ENCODE results near the gene RS1.
A peak's percentile ranks its signal among the peaks of the same experiment; 100 is the strongest.

The RS1 gene

DNA sequence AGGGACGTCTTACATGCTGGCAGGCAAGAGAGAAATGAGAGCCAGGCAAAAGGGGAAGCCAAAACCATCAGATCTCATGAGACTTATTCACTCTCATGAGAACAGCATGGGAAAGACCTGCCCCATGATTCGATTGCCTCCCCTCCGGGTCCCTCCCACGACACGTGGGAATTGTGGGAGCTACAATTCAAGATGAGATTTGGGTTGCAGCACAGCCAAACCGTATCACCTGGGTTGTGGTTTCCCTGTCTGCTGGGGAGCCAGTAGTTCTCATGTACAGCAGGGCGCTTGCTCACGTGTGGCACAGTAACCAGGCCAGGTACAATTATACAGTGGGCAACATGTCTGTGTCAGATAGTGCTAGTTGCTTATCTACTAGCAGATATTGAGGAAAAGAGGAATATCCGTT lies 11.1 kb upstream of the RS1 start:
- DNase-seq (ENCODE audit: low read depth): no peak
- TF ChIP-seq, protein P1, sequence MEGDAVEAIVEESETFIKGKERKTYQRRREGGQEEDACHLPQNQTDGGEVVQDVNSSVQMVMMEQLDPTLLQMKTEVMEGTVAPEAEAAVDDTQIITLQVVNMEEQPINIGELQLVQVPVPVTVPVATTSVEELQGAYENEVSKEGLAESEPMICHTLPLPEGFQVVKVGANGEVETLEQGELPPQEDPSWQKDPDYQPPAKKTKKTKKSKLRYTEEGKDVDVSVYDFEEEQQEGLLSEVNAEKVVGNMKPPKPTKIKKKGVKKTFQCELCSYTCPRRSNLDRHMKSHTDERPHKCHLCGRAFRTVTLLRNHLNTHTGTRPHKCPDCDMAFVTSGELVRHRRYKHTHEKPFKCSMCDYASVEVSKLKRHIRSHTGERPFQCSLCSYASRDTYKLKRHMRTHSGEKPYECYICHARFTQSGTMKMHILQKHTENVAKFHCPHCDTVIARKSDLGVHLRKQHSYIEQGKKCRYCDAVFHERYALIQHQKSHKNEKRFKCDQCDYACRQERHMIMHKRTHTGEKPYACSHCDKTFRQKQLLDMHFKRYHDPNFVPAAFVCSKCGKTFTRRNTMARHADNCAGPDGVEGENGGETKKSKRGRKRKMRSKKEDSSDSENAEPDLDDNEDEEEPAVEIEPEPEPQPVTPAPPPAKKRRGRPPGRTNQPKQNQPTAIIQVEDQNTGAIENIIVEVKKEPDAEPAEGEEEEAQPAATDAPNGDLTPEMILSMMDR (IDR thresholded peaks at IDR 0.05; ENCODE audit: low read depth, low read length, missing control alignments): no peak
- no peak overlapping the region for H3K4me3 ChIP-seq (ENCODE audit: low read depth, low read length)
- in situ Hi-C loops (cut with HindIII; ENCODE audit: low sequenced_read_pairs): no loop called here

DNA sequence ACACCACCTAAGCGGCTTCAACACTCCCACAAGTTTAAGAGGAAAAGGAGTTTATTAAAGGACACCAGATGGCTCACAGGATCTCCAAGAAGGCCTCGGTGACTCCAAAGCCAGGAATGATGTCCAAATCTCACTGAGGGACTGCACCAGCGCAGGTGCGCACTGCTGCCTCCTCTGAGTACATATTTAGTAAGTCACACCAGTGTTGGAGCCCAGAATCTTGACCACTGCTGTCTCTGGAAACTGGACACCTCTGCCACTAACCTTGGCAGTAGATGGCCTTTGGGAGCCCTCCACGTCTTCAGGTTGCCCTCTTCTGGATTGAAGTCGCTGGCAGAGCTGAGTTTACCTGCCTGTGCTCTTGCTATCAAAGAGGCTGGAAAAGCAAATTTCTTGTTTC lies 10.1 kb upstream of the RS1 start:
- no peak for DNase-seq (ENCODE audit: low read depth)
- no peak overlapping the region for H3K4me3 ChIP-seq (ENCODE audit: low read depth, low read length)
- in situ Hi-C loops (cut with HindIII; ENCODE audit: low sequenced_read_pairs): no loop called here
- TF ChIP-seq, protein P1 (IDR thresholded peaks at IDR 0.05; ENCODE audit: low read depth, low read length, missing control alignments): no peak

DNA sequence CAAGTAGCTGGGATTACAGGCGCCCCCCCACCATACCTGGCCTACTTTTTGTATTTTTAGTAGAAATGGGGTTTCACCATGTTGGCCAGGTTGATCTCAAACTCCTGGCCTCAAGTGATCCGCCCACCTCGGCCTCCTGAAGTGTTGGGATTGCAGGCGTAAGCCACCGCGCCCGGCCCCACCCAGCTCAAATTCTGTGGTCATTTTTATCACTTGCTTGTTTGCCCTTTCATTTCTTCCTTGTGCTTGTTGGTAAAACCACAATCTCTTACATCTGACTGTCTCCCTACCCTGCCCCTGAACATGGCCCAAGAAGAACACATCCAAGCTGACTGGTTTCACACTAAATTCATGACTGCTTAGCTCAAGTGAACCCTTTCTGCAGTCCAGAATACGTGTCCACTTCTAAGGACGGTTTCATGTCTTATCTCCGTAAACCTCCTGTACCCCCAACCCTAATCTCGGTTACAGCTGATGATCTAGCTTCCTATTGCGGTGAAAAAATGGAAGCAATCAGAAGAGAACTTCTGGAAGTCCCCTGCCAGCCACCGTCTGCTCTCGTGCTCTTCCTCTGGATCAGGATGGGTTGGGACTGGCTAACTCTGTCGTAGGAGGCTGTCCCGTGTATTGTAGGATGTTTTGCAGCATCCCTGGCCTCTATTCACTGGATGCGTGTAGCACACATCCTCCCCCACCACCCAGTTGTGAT lies 5.4 kb upstream of the RS1 start:
- H3K4me3 ChIP-seq (ENCODE audit: low read depth, low read length): no peak overlapping the region
- in situ Hi-C loops (cut with HindIII; ENCODE audit: low sequenced_read_pairs): no loop called here
- DNase-seq (ENCODE audit: low read depth): no peak
- TF ChIP-seq, protein P1 (IDR thresholded peaks at IDR 0.05; ENCODE audit: low read depth, low read length, missing control alignments): no peak

DNA sequence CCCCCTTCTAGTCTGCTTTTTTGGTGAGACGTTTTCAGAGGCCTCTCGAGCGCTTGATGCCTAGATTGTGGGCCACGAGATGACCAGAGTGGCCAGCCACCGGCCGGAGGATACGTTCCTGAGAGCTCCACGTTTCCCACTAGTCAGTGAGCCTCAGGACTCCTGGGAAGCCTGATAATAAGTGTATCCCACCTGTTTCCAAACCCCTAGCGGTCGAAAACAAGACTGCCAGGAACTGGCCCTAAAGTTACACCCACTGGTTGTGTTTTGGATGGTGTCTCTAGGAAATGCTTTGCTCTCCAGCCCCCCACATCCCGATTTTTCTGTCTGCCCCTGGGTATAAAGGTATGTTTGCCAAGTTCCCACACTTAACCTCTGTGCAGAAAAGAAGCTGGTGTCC lies 4.6 kb upstream of the RS1 start:
- in situ Hi-C loops (cut with HindIII; ENCODE audit: low sequenced_read_pairs): no loop called here

DNA sequence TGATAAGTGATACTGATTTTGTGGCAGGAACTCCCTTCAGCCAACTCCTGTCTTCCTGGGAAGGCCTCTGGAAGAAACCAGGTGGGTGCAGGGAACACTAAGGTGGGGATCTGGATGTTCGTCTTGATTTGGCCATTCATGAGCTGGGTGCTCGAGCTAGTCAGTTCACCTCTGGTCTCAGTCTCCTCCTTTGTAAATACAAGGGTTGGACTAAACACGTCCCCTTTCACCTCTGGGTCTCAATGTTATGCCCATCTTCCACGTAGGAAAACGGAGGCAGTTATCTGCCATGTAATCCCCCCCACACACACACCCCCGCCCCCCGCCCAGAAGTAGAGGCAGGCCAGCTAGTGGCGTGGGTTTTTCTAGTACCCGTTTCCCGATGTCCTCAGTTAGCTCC lies 4.1 kb upstream of the RS1 start:
- in situ Hi-C loops (cut with HindIII; ENCODE audit: low sequenced_read_pairs): no loop called here
- no peak overlapping the region for H3K4me3 ChIP-seq (ENCODE audit: low read depth, low read length)
- TF ChIP-seq, protein P1 (IDR thresholded peaks at IDR 0.05; ENCODE audit: low read depth, low read length, missing control alignments): no peak
- DNase-seq (ENCODE audit: low read depth): no peak

More for the DNA sequence above, 4.6 kb upstream of the RS1 start:
- TF ChIP-seq, protein P1 (IDR thresholded peaks at IDR 0.05; ENCODE audit: low read depth, low read length, missing control alignments): peak; percentile 43
- no peak for DNase-seq (ENCODE audit: low read depth)
- no peak overlapping the region for H3K4me3 ChIP-seq (ENCODE audit: low read depth, low read length)

DNA sequence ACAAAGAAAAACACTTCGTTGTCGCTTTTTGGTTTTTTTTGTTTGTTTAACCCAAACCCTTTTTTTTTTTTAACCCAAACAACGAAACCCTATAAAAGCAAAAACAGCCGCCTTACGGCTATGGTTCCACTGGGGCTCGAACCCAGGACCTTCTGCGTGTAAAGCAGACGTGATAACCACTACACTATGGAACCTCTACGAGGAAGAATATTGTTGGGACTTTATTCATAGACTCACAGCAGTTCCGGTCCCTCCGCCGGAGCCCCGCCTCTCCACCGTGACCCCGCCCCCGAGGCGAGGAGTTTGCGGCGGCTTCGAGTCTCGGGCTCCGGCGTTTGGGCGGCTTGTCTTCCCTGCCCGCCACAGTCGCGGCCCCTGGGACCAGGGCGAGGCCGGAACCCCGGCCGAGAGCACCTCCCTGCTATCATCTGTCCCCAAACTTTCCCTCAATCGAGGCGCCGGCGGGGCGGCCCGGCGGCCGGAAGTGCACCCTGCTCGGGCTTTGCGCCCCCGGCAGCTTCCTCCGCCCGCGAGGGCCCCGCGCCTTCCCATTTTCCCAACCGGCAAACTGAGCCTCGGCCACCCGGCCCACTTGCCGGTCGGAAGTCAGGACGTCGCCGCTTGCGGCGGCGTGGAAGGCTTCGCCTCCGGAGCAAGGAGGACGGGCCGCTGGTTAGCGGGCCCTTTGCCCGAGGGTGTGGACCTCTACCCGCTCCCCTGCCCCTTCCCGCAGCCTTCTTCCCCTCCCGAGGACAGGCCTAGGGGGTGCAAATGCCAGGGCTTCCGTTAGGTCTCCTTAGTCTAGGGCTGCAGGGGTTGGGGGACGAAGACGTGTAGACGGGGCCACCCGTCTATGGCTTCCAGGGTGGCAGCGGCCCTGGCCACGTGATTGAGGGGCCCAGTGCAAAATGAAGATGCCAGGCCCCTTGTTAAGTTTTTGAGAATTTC lies 3.2 kb upstream of the RS1 start:
- DNase-seq (ENCODE audit: low read depth): peak; percentile 39
- in situ Hi-C loops (cut with HindIII; ENCODE audit: low sequenced_read_pairs): no loop called here
- H3K4me3 ChIP-seq (ENCODE audit: low read depth, low read length): peak overlapping the region; percentile 59
- TF ChIP-seq, protein P1 (IDR thresholded peaks at IDR 0.05; ENCODE audit: low read depth, low read length, missing control alignments): no peak
